ENCODE data around the gene P2RY6.

The P2RY6 gene

GRCh38 chr11:73340164-73340563, 68.0 kb downstream of the P2RY6 start:
- Histone ChIP-seq H3K4me1 (ENCODE audit: control insufficient read depth in 2 of 2, insufficient read depth in 1 of 2, low read depth in 1 of 2, low read length in 2 of 2) (peaks cover 9 to 39% of the 10 kb centered on the region in 2 donors), H2BK12ac (ENCODE audit: low read length) (no peak overlapping the region), H3K36me3 (replicated peaks in 1 of 2; ENCODE audit: control insufficient read depth in 2 of 2, insufficient read depth in 2 of 2, low read length in 2 of 2) (peaks cover 9 to 25% of the 10 kb centered on the region in 2 donors), H3K14ac (ENCODE audit: low read length) (no peak overlapping the region), H3K27ac (replicated peaks; ENCODE audit: low read length) (no peak overlapping the region), H3K18ac (ENCODE audit: low read length) (no peak overlapping the region), H3K79me1 (ENCODE audit: low read depth, low read length) (peaks cover 31% of the 10 kb centered on the region), H2AFZ (ENCODE audit: low read length) (no peak overlapping the region), H2BK15ac (ENCODE audit: low read length) (no peak overlapping the region), H3K4me2 (ENCODE audit: insufficient read depth, low read length, poor library complexity, severe bottlenecking) (no peak overlapping the region), H2AK5ac (ENCODE audit: low read depth, low read length) (no peak overlapping the region), H3K27me3 (ENCODE audit: control insufficient read depth in 3 of 3, insufficient read depth in 3 of 3, low read depth in 1 of 3, low read length in 3 of 3) (peaks cover 0 to 6% (median 0%) of the 10 kb centered on the region in 3 experiments), H2BK5ac (ENCODE audit: low read length) (no peak overlapping the region), H3K23ac (ENCODE audit: low read depth, low read length, poor library complexity) (no peak overlapping the region), H4K91ac (ENCODE audit: low read depth, low read length, poor library complexity) (no peak overlapping the region), H3K9ac (ENCODE audit: low read depth, low read length, poor library complexity) (no peak overlapping the region), H4K8ac (ENCODE audit: low read depth, low read length) (no peak overlapping the region), H3K4ac (ENCODE audit: low read length) (no peak overlapping the region), H3K9me3 (replicated peaks in 1 of 2; ENCODE audit: control insufficient read depth in 2 of 2, insufficient read depth in 1 of 2, low read depth in 1 of 2, low read length in 2 of 2) (no peaks in the 10 kb centered on the region), H3K4me3 (ENCODE audit: low read length in 2 of 2) (no peak overlapping the region), H2BK120ac (ENCODE audit: low read depth, low read length) (no peak overlapping the region)
- no CpG with 5 or more reads among the region's 3 CpGs for WGBS, 2 donors (ENCODE audit: extremely low coverage in 2 of 2, insufficient read length in 2 of 2, insufficient replicate concordance in 1 of 2)
- DNase-seq (ENCODE audit: low spot score), result no peak

DNA sequence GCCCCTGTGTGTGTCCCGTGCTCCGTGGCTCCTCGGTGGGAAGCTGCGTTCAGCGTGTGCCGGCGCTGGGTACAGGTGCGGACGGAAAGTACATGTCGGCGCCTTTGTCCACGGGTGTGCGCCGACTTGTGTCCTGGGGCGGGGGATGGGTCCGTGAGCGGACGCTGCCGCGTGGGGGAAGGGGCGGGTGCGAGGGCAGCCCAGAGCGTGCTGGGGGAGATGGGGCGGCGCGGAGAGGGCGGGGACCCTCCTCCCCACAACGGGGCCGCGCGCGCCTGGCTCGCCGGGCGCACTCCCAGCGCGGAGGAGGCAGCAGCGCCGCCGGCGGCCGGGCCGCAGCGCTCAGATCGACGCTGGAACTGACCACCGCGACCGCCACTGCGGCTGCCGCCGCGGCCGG, 70.5 kb downstream of the P2RY6 start:
- Histone ChIP-seq H3K9ac (ENCODE audit: low read depth, low read length, poor library complexity) (peak overlapping the region; percentile 93), H2AFZ (ENCODE audit: low read length) (no peak overlapping the region), H3K23ac (ENCODE audit: low read depth, low read length, poor library complexity) (peak overlapping the region; percentile 95), H3K79me1 (ENCODE audit: low read depth, low read length) (peaks cover 32% of the 10 kb centered on the region), H3K9me3 (replicated peaks in 1 of 2; ENCODE audit: control insufficient read depth in 2 of 2, insufficient read depth in 1 of 2, low read depth in 1 of 2, low read length in 2 of 2) (no peaks in the 10 kb centered on the region), H3K4ac (ENCODE audit: low read length) (no peak overlapping the region), H2BK5ac (ENCODE audit: low read length) (no peak overlapping the region), H2BK120ac (ENCODE audit: low read depth, low read length) (no peak overlapping the region), H3K4me1 (ENCODE audit: control insufficient read depth in 2 of 2, insufficient read depth in 1 of 2, low read depth in 1 of 2, low read length in 2 of 2) (peaks cover 9 to 36% of the 10 kb centered on the region in 2 donors), H3K4me3 (ENCODE audit: low read length in 2 of 2) (peak overlapping the region in 1 of 2 donors; percentile 74), H3K36me3 (replicated peaks in 1 of 2; ENCODE audit: control insufficient read depth in 2 of 2, insufficient read depth in 2 of 2, low read length in 2 of 2) (peaks cover 7 to 28% of the 10 kb centered on the region in 2 donors), H4K8ac (ENCODE audit: low read depth, low read length) (no peak overlapping the region), H3K4me2 (ENCODE audit: insufficient read depth, low read length, poor library complexity, severe bottlenecking) (peak overlapping the region; percentile 89), H3K27ac (replicated peaks; ENCODE audit: low read length) (no peak overlapping the region), H4K91ac (ENCODE audit: low read depth, low read length, poor library complexity) (no peak overlapping the region), H2BK12ac (ENCODE audit: low read length) (peak overlapping the region; percentile 92), H2AK5ac (ENCODE audit: low read depth, low read length) (peak overlapping the region; percentile 96), H3K27me3 (ENCODE audit: control insufficient read depth in 3 of 3, insufficient read depth in 3 of 3, low read depth in 1 of 3, low read length in 3 of 3) (peaks cover 0 to 6% (median 0%) of the 10 kb centered on the region in 3 experiments), H2BK15ac (ENCODE audit: low read length) (peak overlapping the region; percentile 89), H3K14ac (ENCODE audit: low read length) (peak overlapping the region; percentile 50), H3K18ac (ENCODE audit: low read length) (peak overlapping the region; percentile 94)
- no CpG with 5 or more reads among the region's 54 CpGs for WGBS, 2 donors (ENCODE audit: extremely low coverage in 2 of 2, insufficient read length in 2 of 2, insufficient replicate concordance in 1 of 2)
- no peak for DNase-seq (ENCODE audit: low spot score)

DNA sequence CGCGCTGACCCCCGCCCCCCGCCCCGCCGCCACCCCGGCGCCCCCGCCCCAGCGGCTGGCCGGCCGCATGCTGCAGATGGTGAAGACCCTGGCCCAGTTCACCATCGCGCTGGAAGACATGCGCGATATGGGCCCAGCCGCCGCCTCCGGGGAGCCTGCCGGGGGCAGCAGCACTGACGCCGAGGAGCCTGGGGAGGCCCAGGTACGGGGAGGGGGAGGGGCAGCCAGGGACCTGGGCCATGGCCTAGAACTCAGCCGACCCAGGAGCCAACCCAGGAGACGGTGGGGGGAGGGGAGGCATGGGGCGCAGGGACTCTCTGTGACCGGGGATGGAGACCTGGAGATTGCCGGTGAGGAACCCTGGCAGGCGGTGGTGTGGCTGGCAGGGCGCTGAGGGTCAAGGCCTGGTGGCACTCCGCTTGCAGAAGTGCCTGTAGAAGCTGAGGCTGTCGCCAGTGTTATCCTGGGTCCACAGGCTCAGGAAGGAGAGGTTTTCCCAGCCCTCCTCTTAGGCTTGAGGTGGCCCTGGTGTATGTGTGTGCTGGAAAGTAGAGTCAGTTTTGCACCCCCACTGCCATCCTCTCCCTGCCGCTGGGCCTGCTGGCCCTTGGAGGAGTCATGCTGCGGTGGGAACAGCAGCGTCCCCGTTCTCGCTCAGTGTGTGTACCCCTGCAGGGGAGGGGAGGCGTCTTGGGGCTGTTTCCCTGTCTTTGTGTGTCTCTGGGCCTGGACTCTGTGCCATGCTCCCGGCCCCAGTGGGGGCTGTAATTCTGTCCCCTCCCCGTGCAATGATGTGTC, 71.1 kb downstream of the P2RY6 start:
- no peak overlapping the region for H2BK12ac ChIP-seq (ENCODE audit: low read length)
- no peak overlapping the region for H3K4me3 ChIP-seq (ENCODE audit: low read length in 2 of 2)
- no peak overlapping the region for H4K91ac ChIP-seq (ENCODE audit: low read depth, low read length, poor library complexity)
- H2AFZ ChIP-seq (ENCODE audit: low read length), result no peak overlapping the region
- no peak overlapping the region for H2BK5ac ChIP-seq (ENCODE audit: low read length)
- H3K4ac ChIP-seq (ENCODE audit: low read length), result no peak overlapping the region
- H3K9me3 ChIP-seq (replicated peaks in 1 of 2; ENCODE audit: control insufficient read depth in 2 of 2, insufficient read depth in 1 of 2, low read depth in 1 of 2, low read length in 2 of 2), result no peaks in the 10 kb centered on the region
- no CpG with 5 or more reads among the region's 40 CpGs for WGBS, 2 donors (ENCODE audit: extremely low coverage in 2 of 2, insufficient read length in 2 of 2, insufficient replicate concordance in 1 of 2)
- peaks cover 13 to 34% of the 10 kb centered on the region in 2 donors for H3K36me3 ChIP-seq (replicated peaks in 1 of 2; ENCODE audit: control insufficient read depth in 2 of 2, insufficient read depth in 2 of 2, low read length in 2 of 2)
- H4K8ac ChIP-seq (ENCODE audit: low read depth, low read length), result no peak overlapping the region
- no peak for DNase-seq (ENCODE audit: low spot score)
- H3K18ac ChIP-seq (ENCODE audit: low read length), result peak overlapping the region; percentile 83
- peaks cover 32% of the 10 kb centered on the region for H3K79me1 ChIP-seq (ENCODE audit: low read depth, low read length)
- peaks cover 9 to 30% of the 10 kb centered on the region in 2 donors for H3K4me1 ChIP-seq (ENCODE audit: control insufficient read depth in 2 of 2, insufficient read depth in 1 of 2, low read depth in 1 of 2, low read length in 2 of 2)
- H3K14ac ChIP-seq (ENCODE audit: low read length), result peak overlapping the region; percentile 83
- peak overlapping the region; percentile 78 for H2AK5ac ChIP-seq (ENCODE audit: low read depth, low read length)
- no peak overlapping the region for H3K27ac ChIP-seq (replicated peaks; ENCODE audit: low read length)
- H3K4me2 ChIP-seq (ENCODE audit: insufficient read depth, low read length, poor library complexity, severe bottlenecking), result peak overlapping the region; percentile 43
- H3K23ac ChIP-seq (ENCODE audit: low read depth, low read length, poor library complexity), result peak overlapping the region; percentile 69
- H2BK15ac ChIP-seq (ENCODE audit: low read length), result peak overlapping the region; percentile 50
- peak overlapping the region; percentile 83 for H2BK120ac ChIP-seq (ENCODE audit: low read depth, low read length)
- peak overlapping the region; percentile 66 for H3K9ac ChIP-seq (ENCODE audit: low read depth, low read length, poor library complexity)
- peaks cover 0 to 6% (median 0%) of the 10 kb centered on the region in 3 experiments for H3K27me3 ChIP-seq (ENCODE audit: control insufficient read depth in 3 of 3, insufficient read depth in 3 of 3, low read depth in 1 of 3, low read length in 3 of 3)

GRCh38 chr11:73344191-73344607, 72.1 kb downstream of the P2RY6 start:
- H3K14ac ChIP-seq (ENCODE audit: low read length), result no peak overlapping the region
- peak overlapping the region; percentile 94 for H3K23ac ChIP-seq (ENCODE audit: low read depth, low read length, poor library complexity)
- H3K4me1 ChIP-seq (ENCODE audit: control insufficient read depth in 2 of 2, insufficient read depth in 1 of 2, low read depth in 1 of 2, low read length in 2 of 2), result peaks cover 7 to 24% of the 10 kb centered on the region in 2 donors
- H3K36me3 ChIP-seq (replicated peaks in 1 of 2; ENCODE audit: control insufficient read depth in 2 of 2, insufficient read depth in 2 of 2, low read length in 2 of 2), result peaks cover 15 to 39% of the 10 kb centered on the region in 2 donors
- no peak overlapping the region for H2BK120ac ChIP-seq (ENCODE audit: low read depth, low read length)
- no peak overlapping the region for H3K4me2 ChIP-seq (ENCODE audit: insufficient read depth, low read length, poor library complexity, severe bottlenecking)
- peaks cover 32% of the 10 kb centered on the region for H3K79me1 ChIP-seq (ENCODE audit: low read depth, low read length)
- no peak overlapping the region for H3K4me3 ChIP-seq (ENCODE audit: low read length in 2 of 2)
- H2AK5ac ChIP-seq (ENCODE audit: low read depth, low read length), result peak overlapping the region; percentile 42
- peaks cover 0 to 6% (median 0%) of the 10 kb centered on the region in 3 experiments for H3K27me3 ChIP-seq (ENCODE audit: control insufficient read depth in 3 of 3, insufficient read depth in 3 of 3, low read depth in 1 of 3, low read length in 3 of 3)
- no peak overlapping the region for H2BK12ac ChIP-seq (ENCODE audit: low read length)
- H2BK5ac ChIP-seq (ENCODE audit: low read length), result no peak overlapping the region
- H4K8ac ChIP-seq (ENCODE audit: low read depth, low read length), result no peak overlapping the region
- peak overlapping the region; percentile 72 for H3K18ac ChIP-seq (ENCODE audit: low read length)
- H3K4ac ChIP-seq (ENCODE audit: low read length), result no peak overlapping the region
- no peak overlapping the region for H2AFZ ChIP-seq (ENCODE audit: low read length)
- no peak overlapping the region for H3K27ac ChIP-seq (replicated peaks; ENCODE audit: low read length)
- H3K9ac ChIP-seq (ENCODE audit: low read depth, low read length, poor library complexity), result peak overlapping the region; percentile 66
- H2BK15ac ChIP-seq (ENCODE audit: low read length), result no peak overlapping the region
- no peaks in the 10 kb centered on the region for H3K9me3 ChIP-seq (replicated peaks in 1 of 2; ENCODE audit: control insufficient read depth in 2 of 2, insufficient read depth in 1 of 2, low read depth in 1 of 2, low read length in 2 of 2)
- DNase-seq (ENCODE audit: low spot score), result no peak
- no peak overlapping the region for H4K91ac ChIP-seq (ENCODE audit: low read depth, low read length, poor library complexity)
- no CpG with 5 or more reads among the region's 20 CpGs for WGBS, 2 donors (ENCODE audit: extremely low coverage in 2 of 2, insufficient read length in 2 of 2, insufficient replicate concordance in 1 of 2)

Measured in neuronal stem cell (in vitro differentiated cells).